Stimulated activated CD4-positive, alpha-beta T cell treated with anti-CD3 and anti-CD28 coated beads, Interleukin-4, amount 100 ng/mL, for 48 hours (primary cell): ENCODE results near the gene CLDN15.
"Not testable (repeated sequence)": the region's sequence is repeated elsewhere in the genome, so short reads cannot be mapped to it uniquely, and the experiment has no call there.

Source experiments
- DNase-seq, 2 donors: peaks; one replicate each; pipeline ENCODE4 v3.0.0-alpha.2; 2020; ENCODE audit warnings: low read depth in 2 of 2

The CLDN15 gene

DNA sequence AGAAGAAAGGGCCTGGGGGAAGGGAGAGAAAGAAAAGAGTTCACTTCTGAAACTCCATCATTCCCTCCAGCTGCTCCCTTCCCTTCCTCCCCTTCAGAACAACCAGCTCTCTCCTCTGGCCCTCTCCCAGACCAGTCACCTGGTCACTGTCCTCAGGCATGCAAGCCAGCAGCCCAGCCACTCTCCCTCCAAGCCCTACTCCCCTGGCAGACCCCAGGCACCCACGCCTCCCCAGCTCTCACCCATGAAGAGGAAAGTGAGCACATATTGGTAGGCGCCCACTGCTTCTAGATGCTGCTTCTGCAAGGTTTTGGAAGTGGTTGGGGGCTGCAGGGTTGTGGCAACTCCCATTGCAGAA is 37.1 kb downstream of the CLDN15 start:
- no peak for DNase-seq

DNA sequence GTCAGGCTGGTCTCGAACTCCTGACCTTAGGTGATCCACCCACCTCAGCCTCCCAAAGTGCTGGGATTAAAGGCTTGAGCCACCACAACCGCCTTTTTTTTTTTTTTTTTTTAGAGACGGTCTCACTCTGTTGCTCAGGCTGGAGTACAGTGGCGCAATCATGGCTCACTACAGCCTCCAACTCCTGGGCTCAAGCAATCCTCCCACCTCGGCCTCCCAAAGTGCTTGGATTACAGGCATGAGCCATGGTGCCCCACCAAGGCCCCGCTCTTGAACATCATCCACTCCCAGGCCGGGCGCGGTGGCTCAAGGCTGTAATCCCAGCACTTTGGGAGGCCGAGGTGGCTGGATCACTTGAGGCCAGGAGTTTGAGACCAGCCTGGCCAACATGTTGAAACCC is 38.1 kb downstream of the CLDN15 start:
- not testable (repeated sequence) for DNase-seq

DNA sequence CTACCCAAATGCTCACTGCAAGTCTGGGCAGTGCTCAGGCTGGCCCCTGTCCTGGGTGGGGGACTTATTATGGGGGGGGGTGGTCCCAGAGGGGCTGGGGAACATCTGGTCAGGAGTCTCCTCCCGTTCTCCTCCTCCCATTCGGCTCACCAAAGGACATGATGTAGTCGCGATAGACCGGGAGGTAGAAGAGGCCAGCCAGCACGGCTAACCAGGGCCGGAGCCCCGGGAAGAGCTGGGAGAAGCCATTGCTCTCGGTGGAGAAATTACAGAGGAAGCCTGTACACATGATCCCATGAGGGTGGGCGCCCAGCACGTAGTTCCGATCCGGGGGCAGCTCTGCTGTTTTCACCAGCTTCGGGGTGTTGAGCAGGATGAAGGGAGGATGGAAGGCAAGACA is 39.1 kb downstream of the CLDN15 start:
- no peak for DNase-seq

DNA sequence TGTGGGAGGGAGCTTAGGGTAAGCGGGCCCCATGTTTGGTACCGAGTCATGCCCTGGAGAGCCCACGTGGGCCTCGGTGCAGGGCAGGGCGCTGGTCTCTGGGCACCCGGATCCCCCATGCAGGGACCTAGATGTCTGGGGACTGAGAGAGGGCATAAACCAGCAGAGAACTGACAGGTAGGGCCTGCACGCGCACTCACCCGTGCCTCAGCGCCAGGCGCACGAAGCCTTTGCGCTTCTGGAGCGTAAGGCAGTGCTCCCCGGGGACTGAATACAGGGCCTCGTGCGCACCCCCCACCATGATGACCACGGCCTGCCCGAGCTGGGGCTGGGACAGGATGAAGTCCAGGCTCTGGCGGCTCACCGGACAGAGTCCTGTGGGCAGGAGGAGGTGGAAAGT is 39.6 kb downstream of the CLDN15 start:
- DNase-seq: no peak

DNA sequence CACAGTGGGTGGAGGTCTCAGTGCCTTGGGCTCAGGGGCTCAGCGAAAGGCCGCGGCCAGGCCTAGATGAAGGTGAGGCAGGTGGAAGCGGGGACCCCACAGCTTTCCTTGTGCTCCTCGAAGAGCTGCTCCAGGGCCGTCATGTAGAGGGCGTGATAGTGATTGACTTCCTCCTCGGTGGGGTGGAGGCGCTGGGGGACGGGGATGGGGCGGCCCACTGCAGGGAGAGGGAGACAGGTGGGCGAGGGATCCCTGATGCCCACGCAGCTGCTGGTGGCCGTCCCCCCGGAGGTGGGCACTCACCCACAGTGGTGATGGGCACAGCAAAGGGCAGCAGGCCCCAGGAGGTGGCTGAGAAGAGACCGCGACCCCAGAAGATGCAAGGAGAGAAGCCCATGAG is 41.7 kb downstream of the CLDN15 start:
- no peak for DNase-seq

DNA sequence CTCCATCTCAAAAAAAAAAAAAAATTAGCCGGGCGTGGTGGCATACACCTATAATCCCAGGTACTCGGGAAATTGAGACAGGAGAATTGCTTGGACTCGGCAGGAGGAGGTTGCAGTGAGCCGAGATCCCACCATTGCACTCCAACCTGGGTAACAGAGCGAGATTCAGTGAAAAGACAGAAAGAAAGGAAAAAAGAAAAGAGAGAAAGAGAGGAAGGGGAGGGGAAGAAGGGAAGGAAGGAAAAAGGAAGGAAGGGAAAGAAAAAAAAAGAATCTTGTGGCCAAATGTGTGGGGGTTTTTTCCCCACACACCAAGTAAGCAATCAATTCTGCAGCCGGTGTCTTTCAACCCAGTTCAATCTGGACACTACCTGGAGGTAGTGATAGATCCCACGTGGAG is 48.5 kb downstream of the CLDN15 start:
- no peak for DNase-seq

DNA sequence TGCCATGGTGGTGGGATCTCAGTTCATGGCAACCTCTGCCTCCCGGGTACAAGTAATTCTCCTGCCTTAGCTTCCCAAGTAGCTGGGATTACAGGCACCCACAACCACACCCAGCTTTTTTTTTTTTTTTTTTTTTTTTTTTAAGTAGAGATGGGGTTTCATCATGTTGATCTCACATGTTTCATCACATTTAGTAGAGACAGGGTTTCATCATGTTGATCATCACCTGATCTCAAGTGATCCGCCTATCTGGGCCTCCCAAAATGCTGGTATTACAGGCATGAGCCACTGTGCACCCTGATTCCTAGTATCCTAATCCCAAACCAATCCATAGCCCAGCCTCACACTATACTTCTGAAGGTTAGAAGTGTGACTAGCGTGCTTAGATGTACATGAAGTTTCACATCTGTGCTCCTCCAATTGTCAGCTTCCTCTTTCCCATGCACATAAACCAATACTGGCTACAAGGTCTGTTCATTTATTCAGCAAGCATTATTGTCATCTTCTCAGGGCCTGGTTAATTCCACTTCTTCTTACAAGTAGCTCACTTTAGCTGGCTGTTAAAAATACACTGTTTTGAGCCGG is 50.7 kb downstream of the CLDN15 start:
- DNase-seq: no peak

DNA sequence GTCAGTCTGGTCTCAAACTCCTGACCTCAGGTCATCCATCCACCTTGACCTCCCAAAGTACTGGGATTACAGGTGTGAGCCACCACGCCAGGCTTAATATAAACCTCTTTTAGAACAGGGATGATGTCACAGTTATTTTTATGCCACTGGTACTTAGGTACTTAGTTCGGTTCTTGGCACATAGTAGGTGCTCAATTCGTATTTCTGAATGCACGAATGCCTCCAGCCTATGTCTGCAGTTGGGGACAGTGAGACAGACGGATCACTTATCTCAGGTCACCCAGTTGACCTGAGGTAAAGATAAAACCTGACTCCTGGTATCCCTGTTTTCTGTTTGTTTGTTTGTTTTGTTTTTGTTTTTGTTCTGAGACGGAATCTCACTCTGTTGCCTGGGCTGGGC is 51.4 kb downstream of the CLDN15 start:
- no peak for DNase-seq

DNA sequence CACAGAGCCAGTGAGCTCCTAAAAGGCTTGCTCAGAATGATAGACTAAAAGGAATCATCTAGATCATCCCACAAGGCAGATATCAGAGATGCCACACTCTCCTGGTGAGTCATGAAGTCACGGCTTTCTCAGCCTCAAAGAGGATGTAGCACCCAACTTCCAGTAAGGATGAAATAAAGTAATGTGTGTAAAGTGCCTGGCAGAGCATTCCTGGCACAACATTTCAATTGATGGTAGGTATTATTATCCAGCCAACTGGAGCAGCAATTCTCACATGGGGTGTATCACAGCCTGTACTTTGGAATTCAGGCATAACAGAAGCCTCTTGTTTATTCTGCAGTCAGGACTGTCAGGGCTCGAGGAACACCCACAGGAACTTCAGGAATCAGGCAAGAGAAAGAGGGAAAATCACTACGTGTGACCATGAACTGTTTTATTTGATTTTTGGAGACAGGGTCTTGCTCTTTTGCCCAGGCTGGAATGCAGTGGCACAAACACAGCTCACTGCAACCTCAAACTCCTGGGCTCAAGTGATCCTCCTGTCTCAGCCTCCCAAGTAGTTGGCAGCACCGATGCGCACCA is 52.3 kb downstream of the CLDN15 start:
- DNase-seq: no peak
